ENCODE data around the gene CHRM5. TPM values are rescaled to one million over a fixed set of nuclear protein-coding genes. Genes with fewer than 3 reads are reported as not detected.
"Not testable (repeated sequence)": the region's sequence is repeated elsewhere in the genome, so short reads cannot be mapped to it uniquely, and the experiment has no call there.

The CHRM5 gene
- polyA plus RNA-seq, 1 donor (not counting 4 experiments of a cell fraction or from before 2014, with no cell fraction given) = 0.01 TPM

GRCh38 chr15:34049112-34049511 lies 80.8 kb downstream of the CHRM5 start:
- Histone ChIP-seq H3K4me3 (ENCODE audit: control insufficient read depth in 2 of 3, extremely low read depth in 1 of 3, insufficient read depth in 2 of 3, low read depth in 1 of 3, low read length in 3 of 3) (no peak overlapping the region), H3K9ac (ENCODE audit: control insufficient read depth, extremely low read depth, insufficient read depth, low read length) (no peak overlapping the region), H3K27me3 (ENCODE audit: control insufficient read depth, extremely low read depth, insufficient read depth, low read length) (no peaks in the 10 kb centered on the region), H3K36me3 (ENCODE audit: control insufficient read depth in 2 of 2, extremely low read depth in 1 of 2, insufficient read depth in 2 of 2, low read length in 2 of 2) (no peaks in the 10 kb centered on the region), H3K9me3 (ENCODE audit: control insufficient read depth, low read depth, low read length) (no peaks in the 10 kb centered on the region), H2AFZ (ENCODE audit: control insufficient read depth, low read length) (no peak overlapping the region), H3K4me1 (ENCODE audit: control insufficient read depth, extremely low read depth, insufficient read depth, low read length) (peaks cover 8% of the 10 kb centered on the region), H3K4me2 (ENCODE audit: control insufficient read depth, extremely low read depth, insufficient read depth, low read depth, low read length) (peak overlapping the region; percentile 8), H4K20me1 (ENCODE audit: control insufficient read depth, extremely low read depth, insufficient read depth, low read length) (no peaks in the 10 kb centered on the region), H3K27ac (ENCODE audit: control insufficient read depth, insufficient read depth, low read length) (no peak overlapping the region), H3K79me2 (ENCODE audit: control insufficient read depth, insufficient read depth, low read length) (no peaks in the 10 kb centered on the region), H3K9me1 (ENCODE audit: control insufficient read depth, extremely low read depth, insufficient read depth, low read length) (no peaks in the 10 kb centered on the region)
- DNase-seq (ENCODE audit: low read depth, low spot score) (no peak), FAIRE-seq (no peak)
- TF ChIP-seq EZH2 (IDR thresholded peaks at IDR 0.05; ENCODE audit: low read length) = no peak
- no peak for TF ChIP-seq CTCF (optimal IDR thresholded peaks at IDR 0.05 in 1 of 3, IDR thresholded peaks at IDR 0.05 in 1 of 3, conservative IDR thresholded peaks at IDR 0.05 in 1 of 3; ENCODE audit: extremely low read depth in 1 of 3, insufficient read depth in 2 of 3, low read length in 3 of 3)
- dilution Hi-C loops (cut with MboI; ENCODE audit: extremely low pct_ligation_motif_present, low sequenced_read_pairs) = no loop called here

- H3K4me1 ChIP-seq (ENCODE audit: control insufficient read depth, extremely low read depth, insufficient read depth, low read length); H3K9me3 ChIP-seq (ENCODE audit: control insufficient read depth, low read depth, low read length); H2AFZ ChIP-seq (ENCODE audit: control insufficient read depth, low read length); H3K9me1 ChIP-seq (ENCODE audit: control insufficient read depth, extremely low read depth, insufficient read depth, low read length); H3K27me3 ChIP-seq (ENCODE audit: control insufficient read depth, extremely low read depth, insufficient read depth, low read length); H3K9ac ChIP-seq (ENCODE audit: control insufficient read depth, extremely low read depth, insufficient read depth, low read length); H3K36me3 ChIP-seq (ENCODE audit: control insufficient read depth in 2 of 2, extremely low read depth in 1 of 2, insufficient read depth in 2 of 2, low read length in 2 of 2); FAIRE-seq; H3K79me2 ChIP-seq (ENCODE audit: control insufficient read depth, insufficient read depth, low read length); H3K4me2 ChIP-seq (ENCODE audit: control insufficient read depth, extremely low read depth, insufficient read depth, low read depth, low read length); H3K27ac ChIP-seq (ENCODE audit: control insufficient read depth, insufficient read depth, low read length); DNase-seq (ENCODE audit: low read depth, low spot score); H3K4me3 ChIP-seq (ENCODE audit: control insufficient read depth in 2 of 3, extremely low read depth in 1 of 3, insufficient read depth in 2 of 3, low read depth in 1 of 3, low read length in 3 of 3); H4K20me1 ChIP-seq (ENCODE audit: control insufficient read depth, extremely low read depth, insufficient read depth, low read length); dilution Hi-C loops (cut with MboI; ENCODE audit: extremely low pct_ligation_motif_present, low sequenced_read_pairs): not testable (repeated sequence)
Observed at GRCh38 chr15:34050385-34050784, 82.1 kb downstream of the CHRM5 start.

- Histone ChIP-seq H3K4me1 (ENCODE audit: control insufficient read depth, extremely low read depth, insufficient read depth, low read length) (peaks cover 1% of the 10 kb centered on the region), H3K4me2 (ENCODE audit: control insufficient read depth, extremely low read depth, insufficient read depth, low read depth, low read length) (no peak overlapping the region), H4K20me1 (ENCODE audit: control insufficient read depth, extremely low read depth, insufficient read depth, low read length) (no peaks in the 10 kb centered on the region), H3K79me2 (ENCODE audit: control insufficient read depth, insufficient read depth, low read length) (no peaks in the 10 kb centered on the region), H3K36me3 (ENCODE audit: control insufficient read depth in 2 of 2, extremely low read depth in 1 of 2, insufficient read depth in 2 of 2, low read length in 2 of 2) (no peaks in the 10 kb centered on the region), H2AFZ (ENCODE audit: control insufficient read depth, low read length) (no peak overlapping the region), H3K27ac (ENCODE audit: control insufficient read depth, insufficient read depth, low read length) (no peak overlapping the region), H3K9me1 (ENCODE audit: control insufficient read depth, extremely low read depth, insufficient read depth, low read length) (peaks cover 2% of the 10 kb centered on the region), H3K27me3 (ENCODE audit: control insufficient read depth, extremely low read depth, insufficient read depth, low read length) (no peaks in the 10 kb centered on the region), H3K4me3 (ENCODE audit: control insufficient read depth in 2 of 3, extremely low read depth in 1 of 3, insufficient read depth in 2 of 3, low read depth in 1 of 3, low read length in 3 of 3) (no peak overlapping the region), H3K9ac (ENCODE audit: control insufficient read depth, extremely low read depth, insufficient read depth, low read length) (no peak overlapping the region), H3K9me3 (ENCODE audit: control insufficient read depth, low read depth, low read length) (no peaks in the 10 kb centered on the region)
- DNase-seq (ENCODE audit: low read depth, low spot score) (no peak), FAIRE-seq (no peak)
- dilution Hi-C loops (cut with MboI; ENCODE audit: extremely low pct_ligation_motif_present, low sequenced_read_pairs) = no loop called here
- TF ChIP-seq EZH2 (IDR thresholded peaks at IDR 0.05; ENCODE audit: low read length) (no peak), CTCF (optimal IDR thresholded peaks at IDR 0.05 in 1 of 3, IDR thresholded peaks at IDR 0.05 in 1 of 3, conservative IDR thresholded peaks at IDR 0.05 in 1 of 3; ENCODE audit: extremely low read depth in 1 of 3, insufficient read depth in 2 of 3, low read length in 3 of 3) (no peak)
Observed at GRCh38 chr15:34054081-34054707, 85.9 kb downstream of the CHRM5 start.
